MG63 (cell line): Measurements from ENCODE around the gene CDH2. TPM values are rescaled to one million over a fixed set of nuclear protein-coding genes. Genes with fewer than 3 reads are reported as not detected.

Experiments
- DNase-seq: peaks from one replicate; pipeline ENCODE4 v3.0.0-alpha.2; 2020
- H3K27me3 ChIP-seq: fragments of 250-450 bp; sonication (Bioruptor Pico); 2 replicates; pipeline ENCODE4 v1.5.1; 2020; ENCODE audit warnings: mild to moderate bottlenecking, moderate library complexity
- H3K36me3 ChIP-seq: fragments of 250-450 bp; sonication (Bioruptor Pico); 2 replicates; pipeline ENCODE4 v1.5.1; 2020; ENCODE audit warnings: mild to moderate bottlenecking, moderate library complexity
- H3K4me3 ChIP-seq: fragments of 250-450 bp; sonication (Bioruptor Pico); 2 replicates; pipeline ENCODE4 v1.5.1; 2020; ENCODE audit warnings: mild to moderate bottlenecking, moderate library complexity
- H3K9me3 ChIP-seq: fragments of 250-450 bp; sonication (Bioruptor Pico); 2 replicates; pipeline ENCODE4 v1.5.1; 2020; ENCODE audit warnings: mild to moderate bottlenecking, moderate library complexity
- total RNA-seq: library from RNA; depleted of rRNA; stranded (reverse); fragments of >200 nt; shearing (Covaris generic); gene quantifications from 2 replicates; pipeline ENCODE4 v1.2.3, GENCODE V29; 2014; ENCODE audit warnings: low replicate concordance

Gene CDH2
- total RNA-seq, 1 experiment from 2014 or later = 19.8 TPM

DNA sequence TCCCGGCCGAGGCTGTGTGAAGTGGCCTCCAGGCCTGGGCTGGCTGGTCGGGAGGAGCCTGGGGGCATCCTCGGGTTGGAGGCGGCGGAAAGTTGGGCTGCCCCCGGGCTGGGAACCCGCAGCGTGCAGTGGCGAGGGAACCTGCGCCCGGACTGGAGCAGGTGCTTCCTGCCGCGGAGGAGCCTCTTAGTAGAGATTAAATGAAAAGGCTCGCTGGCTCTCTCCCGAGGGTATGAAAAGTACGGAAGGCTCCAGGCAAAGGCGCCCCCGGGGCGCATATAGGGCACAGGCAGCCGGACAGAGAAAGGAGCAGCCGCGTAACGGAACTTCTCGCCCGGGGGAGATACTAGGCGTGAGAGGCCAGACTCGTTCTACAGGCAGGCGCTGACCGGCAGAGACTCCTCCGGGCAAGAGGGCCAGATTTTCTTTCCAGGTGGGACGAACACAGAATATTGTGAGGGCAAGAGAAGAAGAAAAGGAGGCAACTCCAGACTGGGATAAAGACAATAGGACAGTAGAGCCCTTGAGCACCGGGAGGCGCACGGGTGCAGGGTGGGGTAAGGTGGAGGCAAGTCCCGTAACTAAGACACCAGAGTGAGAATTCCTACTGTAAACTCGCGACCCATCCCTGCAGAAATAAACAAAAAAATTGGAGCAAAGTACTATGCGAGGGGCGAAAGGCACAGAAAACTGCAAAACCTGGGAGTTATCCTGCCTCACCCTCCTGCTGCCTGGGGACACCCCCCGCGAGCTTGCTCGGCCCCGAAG is 816 bp downstream of the CDH2 start:
- DNase-seq = peak; percentile 26
- Histone ChIP-seq H3K4me3 (peak overlapping the region; percentile 70), H3K27me3 (no peaks in the 10 kb centered on the region; the same call in 1 of the 2 replicates), H3K36me3 (no peaks in the 10 kb centered on the region), H3K9me3 (no peaks in the 10 kb centered on the region)

DNA sequence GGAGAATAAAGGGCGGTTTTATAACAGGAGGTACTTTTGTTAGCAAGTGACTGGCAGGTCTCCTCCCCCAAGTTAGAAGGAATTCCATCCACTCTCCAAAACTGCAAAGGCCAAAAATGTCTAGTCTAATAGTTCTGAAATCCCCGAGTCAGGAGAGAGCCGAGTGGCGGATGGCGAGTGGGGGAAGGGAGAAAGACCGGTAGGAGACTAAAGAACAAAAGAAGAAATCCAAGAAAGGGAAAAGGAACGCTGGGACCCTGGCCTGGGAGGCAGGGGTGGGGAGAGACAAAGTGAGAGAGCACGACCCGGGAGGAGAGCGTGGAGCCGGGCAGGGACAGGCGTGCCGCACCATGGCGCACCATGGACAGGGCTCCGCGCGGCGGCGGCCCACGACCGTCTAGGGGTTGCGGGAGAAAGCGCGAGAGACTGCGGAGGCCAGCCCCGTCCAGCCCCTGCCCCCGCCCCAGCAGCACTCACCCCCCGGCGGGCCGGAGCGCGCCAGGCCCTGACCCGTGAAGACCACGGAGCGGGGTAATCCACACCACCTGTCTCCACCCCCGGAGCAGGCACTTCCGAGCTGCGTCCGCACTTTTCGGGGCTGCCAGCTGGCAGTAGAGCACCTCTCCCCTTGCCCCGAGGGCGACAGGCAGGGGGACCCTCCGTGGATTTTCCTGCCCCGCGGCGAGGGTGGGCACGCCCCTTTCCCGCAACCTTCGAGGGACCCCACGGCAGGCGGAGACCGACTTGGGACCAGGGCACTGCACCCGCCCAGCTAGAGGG is 1.6 kb downstream of the CDH2 start:
- no peaks in the 10 kb centered on the region for H3K9me3 ChIP-seq

DNA sequence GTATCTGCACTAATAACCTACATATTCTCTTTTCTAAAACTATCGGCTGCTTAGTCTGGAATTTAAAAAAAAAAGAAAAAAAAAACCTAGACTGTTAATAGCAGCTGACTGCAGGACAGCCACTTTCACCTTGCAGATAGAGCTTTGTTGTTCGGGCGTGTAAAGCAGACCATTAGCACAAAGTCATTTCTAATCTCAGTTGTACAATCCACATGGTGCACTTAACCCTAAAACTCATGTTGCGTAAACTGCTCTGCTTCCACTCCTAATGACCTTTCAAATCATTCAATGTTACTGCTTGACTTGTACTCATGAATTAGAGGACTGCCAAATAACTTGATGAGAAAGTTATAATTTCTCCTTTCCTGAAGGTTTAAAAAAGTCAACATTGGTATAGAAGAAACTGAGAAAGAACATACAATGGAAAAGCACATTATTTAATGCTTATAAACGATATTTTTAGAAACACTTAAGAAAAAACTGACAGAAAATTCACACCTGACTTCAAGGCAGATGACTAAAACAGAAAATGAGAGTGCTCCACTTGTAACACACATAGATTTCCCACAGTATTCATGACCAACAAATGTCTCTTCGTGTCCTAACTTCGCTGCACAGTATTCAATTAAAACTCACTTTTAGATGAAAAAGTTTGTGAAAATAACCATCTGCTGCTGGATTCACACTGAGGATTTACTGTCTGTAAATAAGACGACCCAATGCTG is 2.6 kb downstream of the CDH2 start:
- no peak for DNase-seq
- H3K9me3 ChIP-seq = no peaks in the 10 kb centered on the region
- H3K27me3 ChIP-seq = no peaks in the 10 kb centered on the region; the same call in 1 of the 2 replicates
- no peak overlapping the region for H3K4me3 ChIP-seq
- no peaks in the 10 kb centered on the region for H3K36me3 ChIP-seq

More for the DNA sequence above, 1.6 kb downstream of the CDH2 start:
- peak overlapping the region; percentile 70 for H3K4me3 ChIP-seq
- H3K36me3 ChIP-seq = no peaks in the 10 kb centered on the region
- peak; percentile 20 for DNase-seq
- H3K27me3 ChIP-seq = no peaks in the 10 kb centered on the region; the same call in 1 of the 2 replicates

DNA sequence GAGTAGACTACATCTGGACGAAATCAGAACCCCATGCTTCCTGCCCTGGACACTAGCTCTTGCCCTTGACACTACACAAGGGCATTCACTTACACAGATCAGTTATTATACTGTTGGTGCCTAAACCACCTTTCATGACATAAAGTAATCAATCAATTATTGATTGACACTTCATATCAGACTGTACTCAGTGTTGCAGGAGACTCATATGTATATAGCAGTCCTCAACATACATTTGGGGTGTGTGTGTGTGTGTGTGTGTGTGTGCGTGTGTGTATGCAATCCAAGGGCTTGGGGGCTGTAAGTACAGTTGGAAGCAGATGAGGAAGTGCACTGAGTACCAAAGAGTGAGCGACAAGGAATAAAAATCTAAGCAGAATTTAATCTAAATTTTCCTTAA is 5.1 kb downstream of the CDH2 start:
- no peak overlapping the region for H3K4me3 ChIP-seq
- no peak for DNase-seq
- no peaks in the 10 kb centered on the region; the same call in 1 of the 2 replicates for H3K27me3 ChIP-seq
- no peaks in the 10 kb centered on the region for H3K36me3 ChIP-seq
- H3K9me3 ChIP-seq = no peaks in the 10 kb centered on the region

DNA sequence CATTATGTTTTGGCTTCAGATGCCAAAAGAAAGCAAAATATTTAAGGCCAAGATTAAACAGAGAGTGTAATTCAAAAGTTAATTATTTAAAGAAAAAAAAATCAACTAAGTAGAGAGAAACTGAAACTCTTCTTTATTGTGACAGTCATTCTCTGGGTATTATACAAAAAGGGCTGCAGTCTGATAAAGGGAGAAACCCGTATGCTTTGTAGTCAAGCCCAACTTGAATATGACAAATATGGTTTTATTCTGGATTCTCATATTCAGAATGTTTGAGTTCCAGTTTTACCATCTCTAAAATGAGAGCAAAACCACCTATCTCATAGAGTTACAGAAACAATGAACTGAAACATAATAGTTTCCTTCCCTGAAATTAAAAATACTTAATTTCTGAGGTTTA is 8.2 kb downstream of the CDH2 start:
- Histone ChIP-seq H3K9me3 (no peaks in the 10 kb centered on the region), H3K4me3 (no peak overlapping the region), H3K36me3 (no peaks in the 10 kb centered on the region), H3K27me3 (no peaks in the 10 kb centered on the region; the same call in 1 of the 2 replicates)
- no peak for DNase-seq

DNA sequence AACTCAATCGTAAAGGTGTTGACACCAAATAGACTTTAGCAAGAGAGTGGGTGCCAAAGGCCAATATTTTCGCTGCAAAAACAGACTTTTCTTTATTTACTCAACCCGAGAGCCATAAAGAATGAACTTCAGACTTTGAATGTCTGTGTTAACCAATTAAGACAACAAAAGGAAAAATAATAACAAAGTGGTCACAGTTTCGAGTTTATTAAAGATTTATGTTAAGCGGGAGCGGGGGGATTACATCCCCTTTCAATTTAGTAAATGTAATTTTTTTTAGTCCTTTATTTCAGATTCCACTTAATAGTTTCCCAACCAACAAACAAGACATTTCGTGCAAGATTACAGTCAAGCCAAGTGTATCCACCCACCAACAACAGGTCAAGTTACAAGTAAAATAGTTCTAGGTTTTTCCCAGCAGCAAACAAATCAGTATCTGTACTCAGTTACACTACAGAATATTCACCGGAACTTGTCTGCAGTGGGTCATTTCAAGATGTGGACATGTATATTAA is 9.0 kb downstream of the CDH2 start:
- no peak for DNase-seq
- no peaks in the 10 kb centered on the region for H3K36me3 ChIP-seq
- H3K9me3 ChIP-seq = no peaks in the 10 kb centered on the region

DNA sequence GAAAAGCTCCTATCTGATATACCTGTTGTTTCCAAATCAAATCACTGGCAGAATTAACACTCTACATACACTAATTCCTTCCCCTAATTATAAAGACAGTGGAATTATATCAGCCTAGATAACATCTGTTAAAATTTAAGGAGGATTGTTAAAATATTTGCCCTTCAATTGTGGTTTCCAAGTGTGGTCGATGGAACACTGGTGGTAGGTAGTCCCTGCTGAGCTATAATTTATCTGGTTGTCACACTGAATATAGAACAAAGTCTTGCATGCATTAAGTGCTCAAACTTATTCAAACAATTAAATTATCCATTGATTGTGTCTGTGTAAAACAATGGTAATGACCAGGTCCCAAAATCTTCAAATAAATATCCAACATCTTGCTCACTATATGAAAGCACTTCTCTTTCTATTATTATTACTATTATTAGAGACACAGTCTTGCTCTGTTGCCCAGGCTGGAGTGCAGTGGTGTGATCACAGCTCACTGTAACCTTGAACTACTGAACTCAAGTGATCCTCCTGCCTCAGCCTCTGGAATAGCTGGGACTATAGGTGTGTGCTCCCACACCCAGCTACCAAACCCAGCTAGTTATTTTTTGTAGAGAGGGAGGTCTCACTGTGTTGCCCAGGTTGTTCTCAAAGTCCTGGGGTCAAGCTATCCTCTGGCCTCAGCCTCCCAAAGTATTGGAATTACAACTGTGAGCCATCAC is 12.0 kb downstream of the CDH2 start:
- Histone ChIP-seq H3K36me3 (no peaks in the 10 kb centered on the region), H3K4me3 (no peak overlapping the region), H3K27me3 (no peaks in the 10 kb centered on the region), H3K9me3 (no peaks in the 10 kb centered on the region)
- DNase-seq = no peak

More for the DNA sequence above, 9.0 kb downstream of the CDH2 start:
- Histone ChIP-seq H3K27me3 (no peaks in the 10 kb centered on the region), H3K4me3 (no peak overlapping the region)

DNA sequence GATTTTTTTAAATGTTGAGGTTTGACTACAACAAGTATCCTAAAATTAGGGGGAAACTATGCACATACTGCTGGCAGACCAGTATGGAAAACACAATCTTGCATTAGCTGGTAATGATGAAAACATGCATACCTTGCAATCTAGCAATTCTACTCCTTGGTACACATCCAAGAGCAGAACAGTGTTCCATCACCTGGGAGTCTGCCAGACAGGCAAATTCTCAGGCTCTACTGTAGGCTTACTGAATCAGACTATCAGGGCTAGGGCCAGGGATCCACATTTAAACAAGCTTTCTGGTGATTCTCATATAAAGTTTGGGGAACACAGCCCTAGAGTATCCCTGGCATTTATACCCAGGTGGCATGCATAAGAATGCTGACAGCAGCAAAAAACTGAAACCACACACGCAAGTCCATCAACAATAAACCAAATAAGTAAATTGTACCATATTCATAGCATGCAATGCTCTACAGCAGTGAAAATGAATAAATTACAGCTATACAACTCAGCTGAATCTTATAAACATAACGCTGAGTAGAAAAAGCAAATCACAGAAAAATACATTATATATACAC is 13.6 kb downstream of the CDH2 start:
- Histone ChIP-seq H3K9me3 (no peaks in the 10 kb centered on the region), H3K4me3 (no peak overlapping the region), H3K36me3 (no peaks in the 10 kb centered on the region), H3K27me3 (no peaks in the 10 kb centered on the region)
- DNase-seq = no peak

DNA sequence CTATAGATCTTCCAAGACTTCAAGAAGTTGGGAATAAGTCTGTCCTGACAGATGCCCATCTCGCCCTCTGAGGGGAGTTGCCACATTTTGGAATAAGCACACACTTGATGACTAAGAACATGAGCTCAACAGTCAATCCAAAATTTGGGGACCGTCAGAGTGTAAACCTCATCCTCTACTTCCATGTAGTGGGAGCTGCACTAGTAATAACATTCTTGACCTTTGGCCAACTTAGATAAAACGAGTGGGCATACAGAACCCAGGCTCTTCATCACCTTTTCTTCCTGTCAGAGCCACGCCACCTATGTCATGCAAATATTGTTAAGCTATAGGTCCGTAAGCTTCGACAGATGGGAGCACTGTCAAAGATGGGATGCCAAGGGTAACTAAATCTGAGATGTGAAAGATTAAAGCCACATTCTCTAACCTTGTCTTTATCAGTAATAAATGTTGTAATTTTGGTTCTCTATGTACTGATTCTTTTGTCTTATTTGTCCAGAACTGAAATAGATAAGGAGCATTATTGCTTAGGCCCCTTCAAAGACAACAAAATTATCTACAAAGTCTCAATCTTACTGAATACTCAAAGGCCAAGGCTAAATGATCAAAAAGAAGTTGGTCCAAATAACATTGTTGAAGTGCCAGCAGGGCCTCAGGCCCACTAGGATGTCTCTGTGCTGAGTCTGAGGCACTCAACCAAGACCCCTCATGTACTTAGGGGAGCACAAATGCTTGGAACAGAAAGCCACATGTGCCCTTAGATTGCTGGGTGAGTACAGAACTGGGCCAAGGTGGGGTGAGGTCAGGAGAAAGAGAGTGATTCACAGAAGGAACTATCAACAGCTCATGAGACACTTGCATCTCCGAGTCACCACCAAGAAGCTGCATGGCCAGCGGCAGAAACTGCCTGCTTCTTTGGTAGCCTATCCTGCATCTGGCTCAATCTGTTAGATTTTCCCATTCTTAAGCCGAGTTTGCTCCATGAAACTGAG is 15.0 kb downstream of the CDH2 start:
- DNase-seq = peak; percentile 33
- H3K36me3 ChIP-seq = no peaks in the 10 kb centered on the region
- no peaks in the 10 kb centered on the region for H3K27me3 ChIP-seq

DNA sequence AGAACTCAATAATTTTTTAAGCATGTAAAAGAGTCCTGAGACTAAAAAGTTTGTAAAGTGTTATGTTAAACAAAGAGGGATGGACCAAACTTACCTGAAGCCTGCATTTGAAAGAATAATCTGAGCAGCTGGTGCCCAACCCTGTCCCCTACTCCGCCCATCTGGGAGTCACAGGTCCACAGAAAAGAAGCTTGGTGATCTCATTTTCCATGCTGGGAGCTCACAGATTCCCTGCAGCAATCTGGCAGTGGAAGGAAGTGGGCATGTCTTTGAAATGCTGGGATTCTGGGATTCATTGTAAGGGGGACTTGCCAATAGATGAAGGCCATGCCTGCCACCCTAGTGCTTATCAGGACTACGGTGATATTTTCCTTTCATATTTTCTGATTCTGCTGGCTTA is 17.9 kb downstream of the CDH2 start:
- Histone ChIP-seq H3K27me3 (no peaks in the 10 kb centered on the region), H3K36me3 (no peaks in the 10 kb centered on the region), H3K9me3 (no peaks in the 10 kb centered on the region), H3K4me3 (no peak overlapping the region)
- no peak for DNase-seq

More for the DNA sequence above, 15.0 kb downstream of the CDH2 start:
- no peaks in the 10 kb centered on the region for H3K9me3 ChIP-seq
- no peak overlapping the region for H3K4me3 ChIP-seq

DNA sequence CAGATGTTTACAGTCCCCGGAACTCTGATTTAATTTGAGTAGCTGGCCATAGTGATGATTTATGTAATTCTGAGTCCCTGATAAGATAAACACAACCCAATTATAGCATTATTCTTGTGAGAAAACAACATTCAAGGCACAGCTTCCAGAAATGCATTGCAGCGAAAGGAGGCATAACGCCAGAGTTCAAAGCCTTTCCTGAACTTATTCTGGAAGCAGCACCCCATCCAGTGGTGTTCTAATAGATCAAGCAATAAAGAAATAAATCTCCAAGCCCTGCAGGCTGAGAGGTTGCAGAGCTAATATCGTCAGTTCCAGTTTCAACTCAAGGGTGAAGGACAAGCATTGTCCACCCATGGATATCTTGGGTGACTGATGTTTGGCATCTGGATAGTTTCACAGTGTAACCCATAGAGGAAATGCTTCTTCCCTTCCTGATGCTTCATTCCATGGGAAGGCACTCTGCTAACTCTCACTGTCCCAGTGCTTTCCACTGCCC is 18.8 kb downstream of the CDH2 start:
- Histone ChIP-seq H3K27me3 (no peaks in the 10 kb centered on the region), H3K4me3 (no peak overlapping the region), H3K36me3 (no peaks in the 10 kb centered on the region), H3K9me3 (no peaks in the 10 kb centered on the region)
- no peak for DNase-seq

DNA sequence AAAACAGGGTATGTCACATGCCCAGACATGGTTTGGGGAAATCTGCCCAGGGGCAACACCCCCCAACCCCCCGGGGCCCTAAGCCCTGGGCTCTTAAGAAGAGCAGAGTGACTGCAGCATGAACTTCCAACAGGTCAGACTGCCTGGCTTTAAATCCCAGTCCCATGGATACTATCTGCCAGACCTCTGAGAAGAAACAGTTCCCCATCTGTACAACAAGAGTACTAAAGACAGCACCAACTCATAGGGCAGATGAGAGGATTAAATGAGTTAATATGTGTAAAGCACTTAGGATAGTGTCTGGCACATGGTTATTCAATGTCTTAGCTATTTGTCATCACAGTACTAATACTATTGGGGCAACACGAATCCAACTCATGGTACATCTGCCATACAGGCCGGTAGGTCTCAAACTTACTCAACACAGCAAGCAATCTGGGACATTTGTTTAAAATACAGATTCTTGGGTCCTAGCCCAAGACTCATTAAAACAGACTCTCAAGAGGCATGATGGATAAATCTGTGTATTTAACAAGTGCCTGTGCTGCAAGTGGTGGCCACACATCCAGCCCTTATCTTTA is 23.4 kb downstream of the CDH2 start:
- DNase-seq = no peak
- H3K36me3 ChIP-seq = no peaks in the 10 kb centered on the region
- no peaks in the 10 kb centered on the region for H3K27me3 ChIP-seq
- no peak overlapping the region for H3K4me3 ChIP-seq
- H3K9me3 ChIP-seq = no peaks in the 10 kb centered on the region

DNA sequence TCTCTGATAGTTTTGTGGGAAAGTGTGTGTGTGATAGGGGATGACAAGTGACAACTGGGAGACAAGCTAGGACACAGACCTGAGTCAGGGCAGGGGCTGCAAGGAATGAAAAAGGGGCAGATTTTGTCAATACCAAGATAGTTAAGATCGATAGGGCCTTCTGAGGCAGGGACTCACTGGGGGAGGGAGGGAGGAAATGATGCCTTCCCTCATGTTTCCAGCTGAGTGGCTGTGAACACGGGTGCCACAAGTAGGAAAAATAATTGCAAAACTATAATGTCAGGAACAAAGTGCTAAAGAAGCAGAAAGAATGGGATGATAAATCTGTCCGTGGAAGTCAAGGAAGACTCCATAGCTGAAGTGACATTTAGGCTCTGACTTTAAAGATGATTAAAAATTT is 24.2 kb downstream of the CDH2 start:
- Histone ChIP-seq H3K9me3 (no peaks in the 10 kb centered on the region), H3K36me3 (no peaks in the 10 kb centered on the region), H3K27me3 (no peaks in the 10 kb centered on the region), H3K4me3 (no peak overlapping the region)
- DNase-seq = no peak

DNA sequence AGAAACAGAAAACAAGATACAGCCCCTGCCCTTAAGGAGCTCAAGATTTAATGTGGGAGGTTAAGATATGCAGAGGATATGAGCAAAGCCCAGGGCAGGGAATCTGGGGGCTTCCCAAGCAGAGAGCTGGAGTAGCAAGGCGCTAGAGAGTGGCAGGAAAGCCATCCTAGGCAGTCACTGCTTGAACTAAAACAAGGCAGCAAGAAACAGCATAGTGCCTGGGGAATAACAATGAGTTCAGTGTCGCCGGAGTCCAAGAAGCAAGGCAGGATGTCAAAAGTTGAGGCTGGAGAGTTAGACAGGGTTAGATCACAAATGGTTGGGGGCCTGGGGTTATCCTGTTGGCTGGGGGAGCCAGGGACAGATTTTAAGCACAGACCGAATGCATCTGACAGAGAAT is 24.6 kb downstream of the CDH2 start:
- H3K4me3 ChIP-seq = no peak overlapping the region
- no peaks in the 10 kb centered on the region for H3K36me3 ChIP-seq
- no peak for DNase-seq
- H3K27me3 ChIP-seq = no peaks in the 10 kb centered on the region
- H3K9me3 ChIP-seq = no peaks in the 10 kb centered on the region

DNA sequence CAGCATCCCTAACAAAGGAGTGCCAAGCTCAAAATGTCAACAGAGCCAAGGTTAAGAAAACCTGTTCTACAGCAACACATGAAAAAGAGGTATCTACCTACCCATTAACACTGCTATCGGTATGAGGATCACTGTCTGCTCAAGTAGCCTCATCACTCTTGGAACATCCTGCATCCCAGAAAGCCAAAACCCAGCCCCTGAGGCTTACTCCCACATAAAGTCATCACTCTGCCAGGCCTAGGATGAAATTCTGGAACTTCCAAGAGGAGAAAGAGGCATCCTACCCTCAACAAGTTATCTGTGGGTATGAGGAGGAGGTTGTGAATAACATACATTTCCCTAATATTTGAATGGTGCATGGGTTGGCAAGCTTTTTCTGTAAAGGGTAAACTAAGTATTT is 25.5 kb downstream of the CDH2 start:
- H3K4me3 ChIP-seq = no peak overlapping the region
- no peaks in the 10 kb centered on the region for H3K27me3 ChIP-seq
- no peaks in the 10 kb centered on the region for H3K36me3 ChIP-seq
- H3K9me3 ChIP-seq = no peaks in the 10 kb centered on the region
- no peak for DNase-seq
